Ishikawa (cell line): ENCODE measurements around the gene TBC1D24.

Experiments used
- CEBPB ChIP-seq: IDR thresholded peaks from 2 replicates; pipeline ENCODE4 v1.6.1; 2012
- CREB1 ChIP-seq: IDR thresholded peaks from 2 replicates; pipeline ENCODE4 v1.6.1; 2012; ENCODE audit warnings: low read depth
- EGR1 ChIP-seq: IDR thresholded peaks from 2 replicates; pipeline ENCODE4 v1.6.1; 2012
- EP300 ChIP-seq: IDR thresholded peaks from 2 replicates; pipeline ENCODE4 v1.6.1; 2012; ENCODE audit warnings: borderline replicate concordance
- FOXM1 ChIP-seq: IDR thresholded peaks from 2 replicates; pipeline ENCODE4 v1.6.1; 2012; ENCODE audit warnings: low read depth, borderline replicate concordance
- MAX ChIP-seq: IDR thresholded peaks from 2 replicates; pipeline ENCODE4 v1.6.1; 2012
- NFIC ChIP-seq: IDR thresholded peaks from 2 replicates; pipeline ENCODE4 v1.6.1; 2012
- RAD21 ChIP-seq: IDR thresholded peaks from 2 replicates; pipeline ENCODE4 v1.6.1; 2012; ENCODE audit warnings: low read depth
- REST ChIP-seq: IDR thresholded peaks from 2 replicates; pipeline ENCODE4 v1.6.1; 2012; ENCODE audit warnings: low read depth, mild to moderate bottlenecking
- TAF1 ChIP-seq: IDR thresholded peaks from 2 replicates; pipeline ENCODE4 v1.6.1; 2012; ENCODE audit warnings: low read depth, mild to moderate bottlenecking
- TCF12 ChIP-seq: IDR thresholded peaks from 2 replicates; pipeline ENCODE4 v1.6.1; 2012; ENCODE audit warnings: low read depth
- TEAD4 ChIP-seq: IDR thresholded peaks from 2 replicates; pipeline ENCODE4 v1.6.1; 2012
- YY1 ChIP-seq: IDR thresholded peaks from 2 replicates; pipeline ENCODE4 v1.6.1; 2012; ENCODE audit warnings: low read depth
- ZBTB7A ChIP-seq: IDR thresholded peaks from 2 replicates; pipeline ENCODE4 v1.6.1; 2012; ENCODE audit warnings: low read depth
- TF ChIP-seq, protein P1 (sequence below): IDR thresholded peaks from 2 replicates; pipeline ENCODE4 v1.6.1; 2012

Gene TBC1D24

DNA sequence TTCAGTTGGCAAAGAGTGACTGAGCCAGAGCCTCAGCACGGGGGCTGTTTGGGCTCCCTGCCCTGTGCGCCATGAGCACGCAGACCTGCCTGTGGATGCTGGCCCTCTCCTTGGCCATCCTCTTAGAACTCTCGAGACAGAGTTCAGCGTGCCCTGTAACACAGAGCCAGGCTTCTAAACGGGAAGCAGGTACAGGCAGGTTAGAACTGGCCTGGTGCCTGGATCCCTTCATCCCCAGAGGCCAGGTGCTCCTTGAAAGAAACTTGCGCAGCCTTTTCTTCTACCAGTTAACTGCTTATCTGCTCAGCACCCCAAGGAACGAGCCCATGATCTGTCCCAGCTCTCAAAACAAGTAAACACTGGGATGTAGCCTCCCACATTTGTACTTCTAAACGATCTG lies 38.8 kb upstream of the TBC1D24 start:
- TF ChIP-seq ZBTB7A = no peak
- TF ChIP-seq NFIC = no peak

DNA sequence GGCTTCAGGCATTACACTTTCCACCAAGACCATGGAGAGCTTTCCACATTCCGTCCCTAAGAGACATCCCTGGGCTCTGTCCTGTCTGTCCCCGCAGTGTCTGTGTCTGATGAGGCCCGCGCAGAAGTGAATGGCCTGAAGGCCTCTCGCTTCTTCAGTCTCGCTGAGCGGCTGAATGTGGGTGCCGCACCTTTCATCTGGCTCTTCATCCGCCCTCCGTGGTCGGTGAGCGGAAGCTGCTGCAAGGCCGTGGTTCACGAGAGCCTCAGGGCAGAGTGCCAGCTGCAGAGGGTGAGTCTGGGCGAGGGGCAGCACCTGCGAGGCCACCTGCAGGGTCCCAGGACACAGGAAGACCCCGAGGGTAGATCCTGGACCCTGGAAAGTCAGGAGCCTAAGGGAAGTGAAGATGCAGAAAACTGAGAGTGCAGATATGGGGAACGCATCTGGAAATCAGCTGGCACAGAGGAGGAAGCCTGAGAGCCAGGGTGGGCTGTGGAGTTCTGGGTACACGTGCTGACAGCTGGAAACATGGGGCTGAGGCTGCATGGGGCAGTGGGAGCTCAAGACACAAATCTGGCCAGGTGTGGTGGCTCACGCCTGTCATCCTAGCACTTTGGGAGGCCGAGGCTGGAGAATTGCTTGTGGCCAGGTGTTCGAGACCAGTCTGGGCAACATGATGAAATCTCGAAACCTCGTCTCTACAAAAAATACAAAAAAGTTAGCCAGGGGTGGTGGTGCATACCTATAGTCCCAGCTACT lies 37.7 kb upstream of the TBC1D24 start:
- no peak for TF ChIP-seq CREB1
- no peak for TF ChIP-seq YY1
- TF ChIP-seq FOXM1 = no peak
- TF ChIP-seq EGR1 = no peak
- TF ChIP-seq MAX = no peak
- no peak for TF ChIP-seq CEBPB
- no peak for TF ChIP-seq EP300

GRCh38 chr16:2438121-2438520 lies 36.8 kb upstream of the TBC1D24 start:
- TF ChIP-seq CEBPB (no peak), EP300 (no peak), TAF1 (no peak), RAD21 (no peak), NFIC (no peak), EGR1 (no peak), YY1 (no peak), CREB1 (no peak), MAX (no peak), TCF12 (no peak), TEAD4 (no peak), FOXM1 (no peak)
- TF ChIP-seq, protein P1, sequence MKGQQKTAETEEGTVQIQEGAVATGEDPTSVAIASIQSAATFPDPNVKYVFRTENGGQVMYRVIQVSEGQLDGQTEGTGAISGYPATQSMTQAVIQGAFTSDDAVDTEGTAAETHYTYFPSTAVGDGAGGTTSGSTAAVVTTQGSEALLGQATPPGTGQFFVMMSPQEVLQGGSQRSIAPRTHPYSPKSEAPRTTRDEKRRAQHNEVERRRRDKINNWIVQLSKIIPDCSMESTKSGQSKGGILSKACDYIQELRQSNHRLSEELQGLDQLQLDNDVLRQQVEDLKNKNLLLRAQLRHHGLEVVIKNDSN = no peak

DNA sequence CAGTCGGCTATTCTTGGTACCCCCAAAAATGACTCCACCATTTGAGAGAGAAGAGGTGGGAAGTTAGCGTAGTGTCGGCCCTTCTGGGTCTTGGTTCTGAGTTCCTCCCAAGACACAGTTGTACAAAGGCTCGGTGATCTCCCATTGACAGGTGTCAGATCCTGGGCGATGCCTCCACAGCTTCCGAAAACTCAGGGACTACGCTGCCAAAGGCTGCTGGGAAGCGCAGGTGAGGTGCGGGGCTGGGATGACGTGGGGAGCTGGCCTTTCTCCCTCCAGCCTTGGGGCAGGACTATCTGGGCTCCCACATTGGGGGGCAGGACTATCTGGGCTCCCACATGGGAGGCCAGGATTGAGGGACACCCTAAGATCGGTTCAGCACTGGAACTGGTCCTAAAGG lies 35.3 kb upstream of the TBC1D24 start:
- TF ChIP-seq EP300 (no peak), MAX (no peak), TEAD4 (no peak), CREB1 (no peak)

GRCh38 chr16:2443555-2443954 lies 31.4 kb upstream of the TBC1D24 start:
- TF ChIP-seq EGR1 (no peak), FOXM1 (no peak)

DNA sequence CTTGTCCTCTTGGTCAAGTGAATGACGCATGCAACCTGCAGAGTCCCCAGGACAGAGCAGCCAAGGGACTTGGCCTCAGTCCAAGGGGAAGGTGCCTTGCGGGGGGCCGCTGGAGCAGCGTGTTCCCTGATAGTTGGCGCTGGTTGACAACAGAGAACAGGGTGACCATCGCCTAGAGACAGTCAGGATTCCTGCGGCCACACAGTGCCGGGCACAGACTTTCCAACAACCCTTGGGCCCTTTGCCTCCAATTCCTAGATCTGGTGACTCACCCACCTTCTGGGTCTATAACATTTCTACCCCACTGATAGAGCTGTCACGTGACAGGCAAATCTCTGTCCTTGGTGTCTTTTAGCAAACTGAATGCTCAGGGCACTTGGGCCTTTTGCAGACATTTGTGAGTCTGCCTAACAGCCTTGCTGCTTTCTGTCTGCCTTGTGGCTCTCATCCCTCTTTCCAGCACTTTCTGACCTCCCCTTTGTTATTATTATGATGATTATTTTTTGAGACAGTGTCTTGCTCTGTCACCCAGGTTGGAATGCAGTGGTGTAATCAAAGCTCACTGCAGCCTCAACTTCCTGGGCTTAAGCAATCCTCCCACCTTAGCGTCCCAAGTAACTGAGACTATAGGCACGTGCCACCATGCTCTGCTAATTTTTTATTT lies 26.9 kb upstream of the TBC1D24 start:
- TF ChIP-seq EP300 = no peak
- TF ChIP-seq, protein P1 = no peak
- TF ChIP-seq REST = no peak
- TF ChIP-seq MAX = no peak
- no peak for TF ChIP-seq FOXM1
- no peak for TF ChIP-seq TCF12
- no peak for TF ChIP-seq EGR1
- TF ChIP-seq TAF1 = no peak
- no peak for TF ChIP-seq TEAD4
- no peak for TF ChIP-seq ZBTB7A
- no peak for TF ChIP-seq YY1
- TF ChIP-seq NFIC = no peak
- TF ChIP-seq CREB1 = no peak
- TF ChIP-seq RAD21 = no peak
- no peak for TF ChIP-seq CEBPB

DNA sequence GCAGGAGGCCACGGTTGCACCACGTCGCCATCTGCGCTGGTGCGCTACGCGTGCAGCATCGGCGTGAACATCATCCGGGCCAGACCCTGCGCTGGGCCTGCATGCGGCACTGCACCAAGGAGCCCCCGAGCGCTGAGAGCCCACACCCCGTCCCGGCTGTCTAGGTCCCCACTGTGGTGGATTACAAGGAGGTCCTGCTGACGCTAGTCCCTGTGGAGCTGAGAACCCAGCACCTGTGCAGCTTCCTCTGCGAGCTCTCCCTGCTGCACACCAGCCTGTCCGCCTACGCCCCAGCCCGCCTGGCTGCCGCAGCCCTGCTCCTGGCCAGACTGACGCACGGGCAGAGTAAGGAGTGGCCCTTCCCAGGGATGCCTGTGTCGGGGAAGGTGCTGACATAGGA lies 25.8 kb upstream of the TBC1D24 start:
- TF ChIP-seq CREB1 = no peak
- no peak for TF ChIP-seq TAF1
- no peak for TF ChIP-seq RAD21
- TF ChIP-seq FOXM1 = no peak
- TF ChIP-seq EGR1 = no peak
- no peak for TF ChIP-seq YY1
- TF ChIP-seq NFIC = no peak
- no peak for TF ChIP-seq ZBTB7A
- TF ChIP-seq CEBPB = no peak
- TF ChIP-seq MAX = no peak
- no peak for TF ChIP-seq TEAD4
